NCI-H2107 treated with DMSO at 0.1 percent for 48 hours (cell line): ENCODE measurements around the gene MYL6B.

Source experiments
- DNase-seq: peaks from one replicate; lab custom pipeline; 2025; ENCODE audit not compliant: unreplicated experiment; lab: John Stamatoyannopoulos, UW

MYL6B gene

DNA sequence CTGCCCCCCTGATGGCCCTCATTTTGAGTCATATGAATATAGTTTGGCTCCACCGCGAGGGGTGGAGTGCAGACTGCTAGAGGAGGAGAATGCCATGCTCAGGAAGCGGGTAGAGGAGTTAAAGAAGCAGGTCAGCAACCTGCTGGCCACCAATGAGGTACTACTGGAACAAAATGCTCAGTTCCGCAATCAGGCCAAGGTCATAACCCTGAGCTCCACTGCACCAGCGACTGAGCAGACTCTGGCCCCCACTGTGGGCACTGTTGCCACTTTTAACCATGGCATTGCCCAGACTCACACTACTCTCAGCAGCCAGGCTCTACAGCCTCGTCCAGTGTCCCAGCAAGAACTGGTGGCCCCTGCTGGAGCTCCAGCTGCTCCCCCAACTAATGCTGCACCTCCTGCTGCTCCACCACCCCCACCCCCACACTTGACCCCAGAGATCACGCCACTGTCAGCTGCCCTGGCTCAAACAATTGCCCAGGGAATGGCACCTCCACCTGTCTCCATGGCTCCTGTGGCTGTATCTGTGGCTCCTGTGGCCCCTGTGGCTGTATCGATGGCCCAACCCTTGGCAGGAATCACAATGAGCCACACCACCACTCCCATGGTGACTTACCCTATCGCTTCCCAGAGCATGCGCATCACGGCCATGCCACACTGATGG, 31.1 kb upstream of the MYL6B start:
- DNase-seq = no peak

GRCh38 chr12:56122637-56123036, 29.8 kb upstream of the MYL6B start:
- no peak for DNase-seq

DNA sequence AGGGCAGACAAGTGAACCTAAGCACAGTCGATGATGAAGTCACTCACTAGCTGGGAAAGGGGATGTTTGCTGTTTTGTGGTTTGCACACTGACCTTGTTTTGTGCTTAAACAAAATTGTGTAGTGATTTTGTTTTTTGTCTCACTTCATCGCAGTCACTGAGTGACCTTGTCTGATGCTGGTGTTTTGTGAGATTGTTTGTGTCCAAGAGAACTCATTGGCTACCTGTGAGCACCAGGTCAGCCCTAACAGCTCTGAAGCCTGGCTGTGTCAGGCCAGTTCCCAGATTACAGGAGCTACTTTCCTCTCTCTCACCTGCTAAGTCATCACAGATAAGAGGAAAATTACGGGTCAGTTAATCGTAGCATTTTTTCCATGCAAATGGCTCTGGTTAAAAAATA, 28.3 kb upstream of the MYL6B start:
- no peak for DNase-seq

DNA sequence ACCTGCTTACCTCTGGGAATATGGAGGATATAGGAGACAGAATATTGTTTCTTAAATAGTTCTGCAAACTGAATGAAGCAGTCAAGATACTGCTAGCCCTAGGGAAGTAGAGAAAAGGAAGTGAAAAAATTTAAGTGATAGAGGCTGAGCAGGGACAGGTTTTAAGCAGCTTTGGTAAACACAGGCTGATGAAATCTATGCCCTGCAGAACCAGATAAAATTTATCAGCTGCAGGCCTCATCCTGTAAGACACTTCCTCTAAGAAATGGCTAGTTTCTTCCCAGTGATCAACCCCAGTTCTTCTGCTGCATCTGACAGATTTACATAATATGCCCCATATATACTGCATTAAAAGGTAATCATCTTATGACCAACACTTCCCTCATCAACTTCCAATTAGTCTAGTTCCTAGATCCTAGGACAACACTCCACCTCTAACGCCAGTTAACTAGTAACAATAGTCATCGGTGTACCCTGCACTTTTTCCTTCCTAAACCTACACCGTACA, 25.6 kb upstream of the MYL6B start:
- no peak for DNase-seq

DNA sequence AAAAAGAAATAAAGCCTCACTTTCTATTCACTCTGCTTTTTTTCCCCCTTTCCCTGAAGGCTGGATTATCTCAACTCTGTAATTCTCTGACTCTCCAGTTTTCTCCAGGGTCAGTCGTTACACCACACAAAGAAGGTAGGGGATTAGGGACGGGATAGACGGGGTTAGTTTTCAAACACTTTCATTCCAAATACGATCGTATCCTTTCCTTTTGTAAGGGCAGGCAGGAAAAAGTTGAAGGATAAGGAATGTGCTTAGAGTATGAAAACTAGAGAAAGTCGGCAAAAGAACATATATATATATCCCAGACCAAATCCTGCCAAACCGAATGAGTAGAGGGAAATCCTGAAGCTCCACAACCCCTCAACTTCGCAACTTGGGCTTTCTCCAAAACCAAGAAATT, 24.9 kb upstream of the MYL6B start:
- DNase-seq = no peak

DNA sequence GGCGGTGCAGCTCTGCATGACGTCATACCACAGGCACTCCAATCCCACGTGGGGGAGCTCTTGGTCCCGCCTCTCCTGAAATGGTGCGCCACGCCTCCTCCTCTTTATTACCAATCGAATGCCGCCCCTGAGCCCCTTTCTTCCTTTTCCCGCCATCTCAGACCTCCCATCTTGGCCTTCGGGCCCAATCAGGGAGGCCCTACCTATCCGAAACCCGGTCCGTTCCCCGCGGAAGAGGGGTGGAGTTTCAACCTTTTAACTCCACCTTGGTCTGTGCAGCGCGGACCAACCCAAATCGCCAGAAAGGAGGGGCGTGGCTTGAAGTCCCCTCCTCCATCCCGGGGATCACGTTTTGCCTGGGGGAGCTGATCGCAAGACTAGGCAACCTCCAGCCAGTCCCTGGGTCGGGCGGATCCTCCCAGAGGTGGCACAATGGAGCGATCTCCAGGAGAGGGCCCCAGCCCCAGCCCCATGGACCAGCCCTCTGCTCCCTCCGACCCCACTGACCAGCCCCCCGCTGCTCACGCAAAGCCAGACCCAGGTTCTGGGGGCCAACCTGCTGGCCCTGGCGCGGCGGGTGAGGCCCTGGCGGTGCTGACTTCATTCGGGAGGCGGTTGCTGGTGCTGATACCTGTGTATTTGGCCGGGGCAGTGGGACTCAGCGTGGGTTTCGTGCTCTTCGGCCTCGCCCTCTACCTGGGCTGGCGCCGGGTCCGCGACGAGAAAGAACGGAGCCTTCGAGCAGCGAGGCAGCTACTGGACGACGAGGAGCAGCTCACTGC, 24.3 kb upstream of the MYL6B start, which contains the start of gene ESYT1:
TSS of gene ESYT1 (plus strand) at position 380 of the 782 bp plus-strand sequence. CDS start at position 433, 53 bp downstream.
- DNase-seq = peak; percentile 99

DNA sequence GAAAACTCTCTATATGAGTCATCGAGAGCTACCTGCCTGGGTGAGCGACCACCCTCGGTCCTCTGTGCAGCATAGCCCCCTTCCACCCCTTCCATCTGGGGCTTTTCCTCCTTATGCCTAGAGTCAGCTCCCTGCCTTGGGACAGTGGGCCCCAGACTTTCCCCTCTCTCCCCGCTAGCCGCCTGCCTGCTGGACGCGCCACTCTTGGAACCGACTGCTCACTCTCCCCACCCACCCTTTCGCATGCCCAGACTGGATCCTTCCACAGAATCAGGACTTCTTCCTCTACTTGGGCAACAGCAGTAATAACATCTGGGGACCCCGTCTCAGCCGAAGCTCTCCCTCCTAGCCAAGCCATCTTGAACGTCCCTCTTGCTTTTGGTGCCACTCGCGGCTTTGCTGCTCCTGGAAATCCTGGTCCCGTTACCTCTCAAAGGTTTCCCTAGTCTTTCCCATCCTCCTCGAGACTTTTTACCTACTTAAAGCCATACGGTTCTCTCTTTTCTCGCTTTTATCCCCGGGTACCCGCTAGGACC, 23.6 kb upstream of the MYL6B start:
- DNase-seq = no peak

DNA sequence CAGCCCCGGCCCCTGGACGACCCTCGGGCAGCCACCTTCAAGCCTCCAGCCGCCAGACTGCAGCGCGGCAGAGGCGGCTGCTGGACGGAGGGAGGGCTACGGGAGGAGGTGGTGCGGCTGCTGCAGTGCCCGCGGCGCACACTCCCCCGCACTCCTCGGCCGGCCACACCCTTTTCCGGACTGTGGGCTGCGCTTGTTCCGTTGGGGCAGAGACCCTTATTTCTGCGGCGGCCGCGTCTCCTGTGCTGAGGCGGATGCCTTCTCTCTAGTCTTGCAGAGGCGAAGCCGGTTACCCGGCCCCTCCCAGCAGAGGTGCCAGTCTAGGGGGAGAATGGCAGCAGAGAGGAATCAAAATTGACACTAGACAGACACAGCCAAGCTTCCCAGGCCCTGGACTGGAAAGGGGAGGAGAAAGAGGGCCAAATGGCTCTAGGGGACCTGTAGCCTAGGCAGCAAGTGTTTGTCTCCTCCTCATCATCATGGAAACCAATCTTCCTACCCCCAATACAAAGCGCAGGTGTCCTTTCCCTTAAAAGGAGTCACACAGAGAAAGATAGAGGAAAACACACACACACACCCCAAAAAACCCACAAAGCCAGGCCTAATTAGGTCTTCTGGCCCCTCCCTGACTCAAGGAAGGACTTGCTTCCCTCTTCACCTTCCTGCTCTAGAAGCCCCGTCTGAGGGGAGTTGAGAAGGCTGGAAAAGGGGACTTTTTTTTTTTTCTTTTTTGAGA, 23.0 kb upstream of the MYL6B start:
- no peak for DNase-seq

DNA sequence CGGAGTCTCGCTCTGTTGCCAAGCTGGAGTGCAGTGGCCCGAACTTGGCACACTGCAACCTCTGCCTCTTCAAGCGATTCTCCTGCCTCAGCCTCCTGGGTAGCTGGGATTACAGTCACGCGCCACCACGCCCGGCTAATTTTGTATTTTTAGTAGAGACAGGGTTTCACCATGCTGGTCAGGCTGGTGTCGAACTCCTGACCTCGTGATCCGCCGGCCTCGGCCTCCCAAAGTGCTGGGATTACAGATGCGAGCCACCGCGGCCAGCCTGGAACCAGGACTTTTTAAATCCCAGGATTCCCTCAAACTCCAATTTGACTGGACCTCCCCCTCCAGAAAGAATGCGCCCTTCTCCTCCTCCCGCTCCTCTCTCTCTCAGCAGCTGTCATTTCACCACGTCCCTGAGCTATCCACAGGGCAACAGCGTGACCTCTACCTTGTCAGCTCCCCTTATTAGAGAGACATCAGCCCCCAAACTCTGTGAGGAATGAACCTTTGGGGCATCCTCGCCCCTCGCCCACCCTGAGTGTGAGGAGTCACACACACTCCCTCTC, 22.4 kb upstream of the MYL6B start:
- no peak for DNase-seq

DNA sequence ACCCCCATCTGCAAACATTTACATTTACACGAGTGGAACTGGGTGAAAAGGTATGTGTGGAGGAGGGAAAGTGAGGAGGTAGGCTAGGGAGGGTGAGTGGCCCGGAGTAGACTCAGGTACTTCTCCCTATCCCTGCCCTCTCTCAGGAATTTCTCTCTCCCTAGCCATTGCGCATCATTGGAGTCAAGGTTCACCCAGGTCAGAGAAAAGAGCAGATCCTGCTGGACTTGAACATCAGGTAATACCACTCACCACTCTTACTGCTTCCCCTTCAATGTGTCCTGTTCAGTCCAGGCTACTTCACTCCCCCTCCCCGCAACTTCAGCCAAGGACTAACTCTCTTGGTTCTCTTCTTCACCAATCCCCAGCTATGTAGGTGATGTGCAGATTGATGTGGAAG, 21.5 kb upstream of the MYL6B start:
- DNase-seq = no peak

DNA sequence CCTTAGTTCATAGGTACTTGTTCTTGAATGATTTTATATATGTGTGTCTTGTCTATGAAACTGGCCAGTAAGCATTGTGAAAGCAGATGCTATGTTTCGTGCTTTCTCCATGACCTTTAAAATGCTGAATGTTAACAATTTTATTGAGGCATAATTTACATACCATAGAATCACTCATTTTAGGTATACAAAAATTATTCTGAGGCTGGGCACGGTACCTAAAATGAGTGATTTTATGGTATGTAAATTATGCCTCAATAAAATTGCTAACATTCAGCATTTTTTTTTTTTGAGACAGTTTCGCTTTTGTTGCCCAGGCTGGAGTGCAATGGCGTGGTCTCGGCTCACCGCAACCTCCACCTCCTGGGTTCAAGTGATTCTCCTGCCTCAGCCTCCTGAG, 17.5 kb upstream of the MYL6B start:
- no peak for DNase-seq

GRCh38 chr12:56137853-56138571, 14.4 kb upstream of the MYL6B start:
- no peak for DNase-seq

DNA sequence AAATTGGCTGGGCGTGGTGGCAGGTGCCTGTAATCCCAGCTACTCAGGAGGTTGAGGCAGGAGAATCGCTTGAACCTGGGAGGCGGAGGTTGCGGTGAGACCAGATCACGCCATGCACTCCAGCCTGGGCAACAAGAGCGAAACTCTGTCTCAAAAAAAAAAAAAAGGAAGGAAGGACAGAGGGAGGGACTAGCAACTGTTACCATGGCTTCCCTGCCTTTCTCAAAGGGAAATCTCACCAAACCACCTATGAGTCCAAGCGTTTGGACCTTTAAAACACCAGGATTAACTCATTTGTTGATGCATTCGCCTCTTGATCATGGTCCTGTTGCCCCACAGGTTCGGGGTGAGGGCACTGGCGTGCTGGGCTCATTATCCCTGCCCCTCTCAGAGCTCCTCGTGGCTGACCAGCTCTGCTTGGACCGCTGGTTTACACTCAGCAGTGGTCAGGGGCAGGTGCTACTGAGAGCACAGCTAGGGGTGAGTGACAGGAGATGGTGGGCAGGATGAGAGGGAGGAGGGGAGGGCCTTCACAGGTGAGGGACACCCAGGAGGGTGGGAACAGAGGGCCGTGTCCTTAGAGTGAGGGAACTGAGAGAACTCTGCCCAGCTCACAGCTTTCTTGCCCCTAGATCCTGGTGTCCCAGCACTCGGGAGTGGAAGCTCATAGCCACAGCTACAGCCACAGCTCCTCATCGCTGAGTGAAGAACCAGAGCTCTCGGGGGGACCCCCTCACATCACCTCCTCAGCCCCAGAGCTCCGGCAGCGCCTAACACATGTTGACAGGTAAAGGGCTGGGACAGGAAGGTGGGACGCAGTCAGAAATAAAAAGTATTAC, 10.2 kb upstream of the MYL6B start:
- no peak for DNase-seq

- no peak for DNase-seq
Measured at GRCh38 chr12:56143217-56143616, 9.2 kb upstream of the MYL6B start.

- DNase-seq = no peak
Measured at GRCh38 chr12:56143870-56144269, 8.5 kb upstream of the MYL6B start.

DNA sequence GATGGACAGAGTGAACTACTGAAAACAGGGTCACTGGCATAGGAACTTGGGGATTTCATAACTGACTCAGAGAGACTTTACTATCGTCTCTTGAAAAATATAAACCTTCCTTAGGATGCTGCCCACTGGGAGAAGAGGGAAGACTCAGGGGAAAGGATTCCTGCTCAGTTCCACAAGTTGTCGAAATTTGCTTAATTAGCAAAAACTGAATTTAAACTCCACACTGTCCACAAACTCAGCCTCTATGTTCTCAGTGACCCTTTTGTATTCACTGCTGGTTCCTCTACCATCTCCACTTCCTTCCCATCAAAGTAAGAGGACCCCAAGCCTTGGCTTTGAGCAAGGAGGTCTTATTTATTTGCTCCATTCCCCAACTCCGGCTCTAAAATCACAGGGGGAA, 7.2 kb upstream of the MYL6B start:
- no peak for DNase-seq

DNA sequence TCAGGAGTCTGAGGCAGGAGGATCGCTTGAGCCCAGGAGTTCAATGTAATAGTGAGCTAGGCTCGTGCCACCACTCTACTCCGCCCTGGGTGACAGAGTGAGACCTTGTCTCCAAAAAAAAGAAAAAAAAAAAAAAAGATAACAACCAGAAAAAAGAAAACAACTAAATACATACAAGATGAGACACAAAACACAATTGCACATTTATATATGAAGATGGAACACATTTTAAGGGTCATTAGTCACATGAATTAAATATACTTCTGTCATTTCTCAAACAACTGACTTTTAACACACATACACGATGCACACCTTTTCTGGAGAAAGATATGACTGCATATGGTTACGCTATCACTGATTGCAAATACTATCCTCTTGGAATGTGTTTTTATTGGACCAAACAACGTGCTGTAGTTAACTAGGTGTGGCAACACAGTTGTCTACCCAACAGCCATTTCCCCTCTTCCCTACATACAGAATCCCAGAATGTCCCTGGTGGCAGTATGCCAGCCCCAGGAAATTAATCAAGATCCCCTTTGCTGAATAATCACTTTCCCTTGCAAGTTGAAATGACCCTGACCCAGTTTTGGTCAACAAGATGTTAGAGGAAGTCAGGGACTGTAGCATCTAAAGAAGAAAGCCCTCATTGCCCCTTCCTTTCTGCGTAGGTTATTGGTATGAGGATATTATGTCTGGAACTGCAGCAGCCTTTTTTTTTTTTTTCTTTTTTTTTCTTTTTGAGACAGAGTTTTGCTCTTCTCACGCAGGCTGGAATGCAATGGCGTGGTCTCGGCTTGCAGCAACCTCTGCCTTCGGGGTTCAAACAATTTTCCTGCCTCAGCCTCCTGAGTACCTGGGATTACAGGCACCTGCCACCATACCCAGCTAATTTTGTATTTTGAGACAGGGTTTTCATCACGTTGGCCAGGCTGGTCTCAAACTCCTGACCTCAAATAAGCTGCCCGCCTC, 5.6 kb upstream of the MYL6B start:
- no peak for DNase-seq

GRCh38 chr12:56150563-56150962, 1.8 kb upstream of the MYL6B start:
- no peak for DNase-seq
